HG02973 (cell line): Measurements from ENCODE around the gene ZBTB16.

Experiments
- ATAC-seq: cut with Tn5 transposase; IDR thresholded peaks from one replicate; pipeline ENCODE4 v1.9.1; 2021; ENCODE audit warnings: moderate library complexity; ENCODE audit not compliant: unreplicated experiment

ZBTB16 gene

DNA sequence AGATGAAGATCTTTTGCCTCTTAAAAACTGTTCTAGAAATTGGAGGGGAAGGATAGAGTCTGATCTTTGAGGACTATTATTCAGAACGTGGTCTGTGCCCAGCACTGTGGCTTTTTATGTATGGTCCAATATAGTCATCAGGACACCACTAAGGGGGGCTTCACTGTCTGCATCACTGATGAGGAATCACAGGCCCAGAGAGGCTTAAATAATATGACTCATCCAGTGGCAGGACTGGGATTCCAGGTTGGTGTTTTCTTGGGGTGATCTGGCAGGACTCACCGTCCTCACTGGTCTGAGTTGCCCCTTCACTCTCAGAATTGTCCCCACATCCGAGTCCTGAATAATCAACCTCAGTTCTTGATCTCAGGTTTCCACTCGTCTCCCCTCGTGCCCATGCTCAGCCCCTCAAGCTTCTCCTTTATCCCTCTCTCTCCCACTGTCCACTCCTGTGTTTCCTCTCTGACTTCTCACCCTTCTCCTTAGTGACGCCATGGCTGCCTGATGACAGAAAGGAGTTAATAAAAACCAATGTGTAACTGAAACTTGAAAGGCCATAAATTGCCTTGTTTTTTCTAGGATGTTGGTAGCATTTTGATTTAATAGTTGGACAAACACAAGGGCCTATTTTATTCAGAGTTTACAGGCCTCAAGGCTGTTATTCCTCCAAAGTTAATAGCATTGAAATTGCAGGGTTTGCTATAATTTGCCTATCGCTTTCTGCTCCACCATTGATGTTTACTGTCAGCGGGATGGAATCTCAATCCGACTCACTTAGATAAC lies 141.0 kb downstream of the ZBTB16 start:
- ATAC-seq, result no peak

DNA sequence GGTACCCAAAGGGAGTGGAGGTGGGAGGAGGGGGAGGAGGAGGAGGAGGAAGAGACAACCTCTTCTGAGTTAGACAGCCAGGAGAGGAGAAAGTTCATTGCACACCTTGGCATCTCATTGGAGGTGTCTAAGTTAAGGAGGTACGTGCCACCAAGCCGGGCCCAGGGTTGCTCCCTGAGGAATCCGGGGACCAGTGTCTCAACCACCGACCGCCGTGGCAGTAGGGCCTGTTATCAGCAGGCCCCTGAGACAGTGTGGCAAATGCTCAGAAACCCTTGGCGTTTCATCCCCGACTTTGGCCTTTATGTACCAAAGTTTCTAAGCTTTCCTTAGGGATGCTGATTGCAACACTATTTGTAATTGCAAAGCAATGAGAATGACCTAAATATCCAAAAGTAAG lies 141.7 kb downstream of the ZBTB16 start:
- ATAC-seq, result no peak

DNA sequence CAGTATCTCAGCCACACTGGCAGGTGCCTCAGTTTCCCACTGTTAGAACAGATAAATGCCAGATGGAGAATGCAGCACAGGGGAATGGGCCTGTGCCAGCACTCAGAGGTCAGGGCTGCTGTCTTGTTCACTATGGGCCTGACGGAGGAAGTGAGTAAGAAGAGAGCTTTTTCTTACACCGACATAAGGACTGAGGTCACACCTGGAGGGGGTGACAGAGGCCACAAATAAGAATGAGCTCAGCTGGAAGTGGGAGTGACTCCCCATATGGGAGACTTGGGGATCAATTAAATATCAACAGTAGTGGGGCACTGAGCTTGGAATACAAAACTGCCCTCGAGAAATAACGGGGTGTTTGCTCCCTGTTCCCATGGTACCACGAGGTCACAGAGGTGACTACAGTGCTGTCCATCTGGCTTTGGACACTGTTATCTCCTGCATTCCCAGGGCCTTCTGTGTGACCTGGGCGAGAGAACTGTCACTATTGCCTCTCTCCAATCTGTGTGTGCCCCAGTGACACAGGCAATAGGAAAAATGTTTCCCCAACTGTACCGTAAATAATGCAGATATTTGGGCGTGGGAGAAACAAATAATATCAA lies 142.6 kb downstream of the ZBTB16 start:
- no peak for ATAC-seq

DNA sequence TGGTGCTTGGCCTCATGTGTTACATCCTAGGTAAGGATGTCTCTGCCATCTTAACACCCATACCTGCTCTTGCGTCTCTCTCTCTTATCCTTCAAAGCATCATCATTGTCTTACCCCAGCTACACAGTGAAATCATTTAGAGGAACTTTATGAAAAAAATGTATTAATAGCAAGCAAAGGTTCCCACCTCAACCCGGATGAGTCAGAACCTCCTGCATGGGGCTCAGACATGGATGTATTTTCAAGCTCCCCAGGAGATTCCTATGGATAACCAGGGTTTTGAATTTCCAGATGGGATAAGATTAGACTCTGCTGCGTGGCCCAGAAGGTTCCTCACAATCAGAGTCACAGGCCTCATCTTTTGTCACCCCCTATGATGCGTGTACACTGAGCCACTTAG lies 147.6 kb downstream of the ZBTB16 start:
- no peak for ATAC-seq

- no peak for ATAC-seq
Observed at GRCh38 chr11:114208377-114208776, 148.9 kb downstream of the ZBTB16 start.

- no peak for ATAC-seq
Observed at GRCh38 chr11:114209343-114209742, 149.8 kb downstream of the ZBTB16 start.

- ATAC-seq, result no peak
Observed at GRCh38 chr11:114209904-114210303, 150.4 kb downstream of the ZBTB16 start.

GRCh38 chr11:114211444-114212121 lies 152.1 kb downstream of the ZBTB16 start:
- no peak for ATAC-seq

- no peak for ATAC-seq
Observed at GRCh38 chr11:114213622-114214021, 154.1 kb downstream of the ZBTB16 start.

DNA sequence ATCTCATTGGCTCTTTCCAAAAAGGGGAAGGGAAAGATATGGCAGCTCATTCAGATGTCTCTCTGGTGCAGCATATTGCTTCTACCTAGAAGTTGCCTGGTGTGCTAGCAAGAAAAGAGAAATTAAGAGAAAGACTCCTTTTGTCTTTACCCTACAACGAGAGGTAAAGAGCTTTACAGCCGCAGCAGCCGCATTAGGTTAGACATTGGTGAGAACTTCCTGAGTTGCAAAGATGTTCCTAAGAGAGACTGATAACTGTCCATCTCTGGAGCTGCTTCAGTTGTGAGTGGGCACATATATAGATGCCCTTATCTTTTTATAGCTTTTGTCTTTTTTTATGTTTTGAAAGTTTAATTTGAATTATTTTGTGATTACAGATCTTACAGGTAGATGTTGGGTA lies 155.9 kb downstream of the ZBTB16 start:
- no peak for ATAC-seq

GRCh38 chr11:114215871-114216795 lies 156.6 kb downstream of the ZBTB16 start:
- ATAC-seq, result no peak

DNA sequence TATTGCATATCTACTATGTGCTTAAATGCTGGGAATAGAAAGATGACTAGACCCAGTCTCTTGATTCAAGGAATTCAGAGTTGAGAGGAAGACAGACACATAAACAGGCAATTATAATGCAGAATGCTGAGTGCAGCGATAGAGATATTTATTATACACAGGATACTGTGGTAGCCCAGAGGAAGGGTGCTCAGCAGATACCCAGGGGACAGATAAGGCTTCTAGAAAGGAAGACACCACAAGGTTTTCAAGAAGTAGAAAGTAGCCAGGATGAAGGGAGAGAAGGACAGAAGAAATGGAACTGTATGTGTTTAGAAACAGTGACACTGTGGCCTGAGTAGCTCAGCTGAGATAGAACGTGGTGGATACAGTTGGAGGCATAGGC lies 157.3 kb downstream of the ZBTB16 start:
- no peak for ATAC-seq

DNA sequence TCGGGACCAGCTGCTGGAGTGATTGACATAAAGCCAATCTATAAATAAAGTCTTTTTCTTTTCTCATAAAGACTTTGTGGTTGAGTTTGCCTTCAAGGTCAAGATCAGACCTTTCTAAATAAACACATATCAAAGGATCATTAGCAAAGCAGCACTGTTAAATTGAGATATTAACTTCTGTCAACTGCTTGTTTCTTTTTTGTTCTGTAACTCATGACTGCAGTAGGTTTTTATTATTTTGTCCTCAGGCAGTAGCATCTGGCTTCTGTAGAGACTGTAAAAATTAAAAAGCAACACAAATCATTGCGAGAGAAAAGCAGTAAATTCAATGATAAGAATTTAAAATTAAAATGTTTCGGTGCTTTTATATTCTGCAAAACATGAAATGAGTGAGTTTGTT lies 159.0 kb downstream of the ZBTB16 start:
- ATAC-seq, result no peak

DNA sequence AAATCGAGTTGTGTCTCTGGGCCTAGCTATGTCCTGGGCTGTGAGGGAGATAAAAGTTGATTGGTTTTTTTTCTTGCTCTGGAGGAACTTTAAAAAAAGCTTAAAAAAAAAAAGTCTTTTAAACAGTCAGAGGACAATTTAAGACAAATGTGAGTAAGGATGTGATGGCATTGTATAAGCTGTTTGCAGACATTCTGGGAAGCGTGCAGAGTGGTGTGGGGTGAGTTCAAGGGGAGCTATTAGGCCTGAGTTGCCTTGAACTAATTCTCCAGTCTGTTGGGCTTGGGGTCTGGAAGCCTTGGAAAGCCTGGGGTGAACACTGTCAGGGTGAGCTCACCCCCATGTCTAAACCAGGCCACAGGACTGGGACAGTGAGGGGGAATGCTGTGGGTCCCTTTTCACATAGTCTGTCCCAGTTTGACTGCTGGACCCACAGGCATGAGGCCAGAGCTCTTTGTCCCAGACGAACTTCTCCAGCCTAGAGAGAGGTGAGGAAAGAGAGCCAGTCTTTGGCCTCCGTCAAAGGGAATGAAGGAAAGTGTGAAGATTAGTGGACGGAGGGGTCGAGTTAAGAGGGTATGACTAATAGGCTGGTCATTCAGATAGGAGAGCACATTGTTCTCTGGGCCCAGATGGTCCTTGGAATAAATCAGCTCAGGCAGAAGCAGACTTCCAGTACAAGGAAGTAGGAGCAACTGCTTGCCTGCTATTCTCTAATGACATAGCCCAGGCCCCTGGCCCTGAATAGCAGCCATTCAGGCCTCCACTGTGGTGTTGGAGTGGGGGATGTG lies 160.2 kb downstream of the ZBTB16 start:
- no peak for ATAC-seq

DNA sequence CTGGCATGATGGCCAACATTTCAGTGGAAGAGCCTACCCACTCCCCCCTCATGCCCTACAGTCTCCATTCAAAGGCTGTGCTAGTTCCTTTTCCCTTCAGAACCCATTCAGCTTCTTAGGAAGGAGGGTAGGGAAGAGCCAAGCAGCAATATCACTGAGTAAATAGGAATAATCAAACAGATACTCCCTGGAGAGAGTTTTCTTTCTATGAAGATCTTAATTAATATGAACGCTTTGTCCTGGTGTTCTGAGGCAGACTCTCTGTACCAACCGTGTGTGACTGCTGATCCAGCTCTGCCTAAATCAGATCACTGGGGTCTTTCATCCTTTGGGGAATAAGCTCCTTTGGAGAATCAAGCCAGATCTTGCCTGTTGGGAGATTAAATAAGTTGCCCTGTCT lies 161.5 kb downstream of the ZBTB16 start:
- no peak for ATAC-seq

DNA sequence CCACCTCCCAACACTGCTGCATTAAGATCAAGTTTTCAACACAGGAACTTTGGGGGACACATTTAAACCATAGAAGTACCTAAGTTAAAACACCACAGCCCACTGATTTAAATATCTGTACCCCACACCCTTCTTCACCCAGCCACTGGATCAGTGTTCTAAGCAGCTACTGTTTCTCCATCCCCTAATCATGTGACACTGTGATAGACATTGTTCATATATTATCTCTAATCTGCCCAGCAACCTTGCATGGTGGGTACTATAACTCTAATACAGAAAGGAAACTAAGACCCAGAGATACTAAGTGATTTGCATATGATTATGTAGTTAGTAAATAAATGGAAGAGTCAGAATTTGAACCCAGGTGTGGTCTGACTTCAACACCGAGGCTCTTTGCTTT lies 166.2 kb downstream of the ZBTB16 start:
- ATAC-seq, result no peak

GRCh38 chr11:114226356-114226755 lies 166.8 kb downstream of the ZBTB16 start:
- ATAC-seq, result no peak

DNA sequence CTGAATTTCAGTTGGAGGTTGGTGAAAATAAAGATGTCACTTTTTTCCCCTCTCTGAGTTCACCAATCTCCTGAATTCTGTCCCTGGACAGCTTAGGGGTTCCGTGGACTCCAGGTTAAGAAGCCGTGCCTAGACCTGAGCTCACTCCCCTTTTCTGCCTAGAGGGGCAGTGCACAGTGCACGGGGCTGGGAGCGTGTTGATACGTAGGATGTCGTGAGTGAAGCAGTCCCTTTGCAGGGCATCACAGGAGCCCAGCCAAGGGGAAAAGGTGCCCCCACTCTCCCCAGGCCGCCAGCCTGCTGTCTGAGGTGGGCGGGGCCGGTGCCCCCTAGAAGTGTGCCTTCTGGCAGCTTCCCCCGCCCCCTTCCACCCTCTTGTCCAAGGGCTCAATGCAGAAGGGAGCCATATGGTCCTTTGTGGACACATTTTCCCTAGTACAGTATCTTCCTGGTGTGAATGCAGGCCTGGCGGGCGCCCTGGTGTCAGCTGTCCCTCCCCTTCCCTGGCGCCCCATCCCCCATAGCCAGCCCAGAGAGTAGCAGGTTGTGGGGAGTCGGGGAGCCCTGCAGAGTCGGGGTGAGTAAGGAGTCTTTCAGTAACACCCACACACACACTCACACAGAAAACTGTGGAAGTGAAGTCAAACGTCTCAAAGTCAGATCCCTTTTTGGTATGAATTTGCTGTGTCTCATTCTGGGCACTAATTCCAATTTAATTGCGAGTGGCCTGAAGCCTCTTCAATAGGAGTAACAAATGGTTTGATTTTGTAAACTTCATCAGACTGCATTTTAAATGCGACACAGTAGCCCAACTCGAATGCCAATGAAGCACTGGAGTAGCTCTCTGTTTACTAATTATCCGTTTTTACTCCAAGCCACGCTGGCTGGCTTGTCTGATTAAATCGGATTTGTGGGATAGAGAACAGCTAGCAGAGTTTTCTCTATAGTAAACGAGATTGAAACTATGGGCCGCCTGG lies 169.2 kb downstream of the ZBTB16 start:
- no peak for ATAC-seq

DNA sequence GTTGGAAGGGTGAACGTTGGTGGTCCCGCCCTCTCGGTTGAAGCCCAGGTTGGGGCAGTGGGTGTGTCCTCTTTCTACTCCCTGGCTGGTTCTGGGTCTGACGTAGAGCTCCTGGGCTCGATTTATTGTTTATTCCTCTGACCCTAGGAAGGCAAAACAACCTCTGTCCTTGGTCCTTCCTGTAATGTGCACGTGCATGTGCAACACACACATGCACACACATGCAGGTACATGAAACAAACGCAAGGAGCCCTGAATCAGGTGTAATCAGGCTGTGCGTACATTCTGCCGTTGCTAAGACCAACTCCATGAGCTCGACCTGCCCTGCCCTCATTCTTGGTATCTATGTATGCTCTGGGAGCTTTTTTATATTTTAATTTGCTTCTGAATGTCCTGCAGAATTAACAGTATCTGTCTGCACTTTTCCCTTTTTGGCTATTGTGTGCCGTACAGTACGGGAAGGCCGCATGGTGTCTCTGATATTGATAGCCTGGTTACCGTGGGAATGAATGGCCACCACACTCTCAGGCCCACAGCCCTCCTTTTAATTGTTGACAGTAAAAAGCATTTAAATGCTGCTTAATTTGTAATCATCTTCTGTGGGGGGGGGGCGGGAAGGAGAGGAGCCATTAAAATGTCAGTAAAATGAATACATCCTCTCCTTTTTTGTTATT lies 170.7 kb downstream of the ZBTB16 start:
- ATAC-seq, result no peak
